PC-9 (cell line): Measurements from ENCODE around the gene PDE1C. TPM values are rescaled to one million over a fixed set of nuclear protein-coding genes. Genes with fewer than 3 reads are reported as not detected.

Experiments used
- BruUV-seq: library from RNA; stranded (reverse); fragments of 400-500 nt; replicated peaks from 2 replicates; lab custom pipeline; 2021; lab: Mats Ljungman, UMichigan
- CTCF ChIA-PET: fragments of 300-600 bp; sonication (Branson Sonifier 250); formaldehyde crosslinking; loops from one replicate; lab custom pipeline; 2022; ENCODE audit warnings: antibody characterized with exemption; lab: Charles Lee
- POLR2A ChIA-PET: fragments of 300-600 bp; sonication (Branson Sonifier 250); formaldehyde crosslinking; loops from one replicate; lab custom pipeline; 2022; ENCODE audit warnings: antibody characterized with exemption; ENCODE audit not compliant: unreplicated experiment; lab: Charles Lee
- DNase-seq, 2 experiments: peaks; one replicate each; pipeline versions ENCODE4 v3.0.0 to v3.0.0-alpha.2; 2015 to 2022; ENCODE audit warnings: mixed read lengths in 1 of 2
- H2AFZ ChIP-seq: fragments of 200-600 bp; sonication (generic); 2 replicates; pipeline ENCODE4 v1.8.1; 2017; ENCODE audit warnings: antibody characterized with exemption
- H3F3A ChIP-seq: fragments of 200-600 bp; sonication (generic); 2 replicates; pipeline ENCODE4 v1.8.1; 2017; ENCODE audit warnings: antibody characterized with exemption, mild to moderate bottlenecking, low read depth; ENCODE audit not compliant: insufficient read depth
- H3K27ac ChIP-seq: fragments of 200-600 bp; sonication (generic); 2 replicates; pipeline ENCODE4 v1.6.1; 2016; ENCODE audit warnings: mixed run types
- H3K27me3 ChIP-seq: fragments of 200-600 bp; sonication (generic); 2 replicates; pipeline ENCODE4 v1.6.1; 2016; ENCODE audit warnings: low read depth, mixed run types; ENCODE audit not compliant: insufficient read depth
- H3K36me3 ChIP-seq: fragments of 200-600 bp; sonication (generic); 2 replicates; pipeline ENCODE4 v1.6.1; 2016; ENCODE audit warnings: low read depth, mixed run types
- H3K4me1 ChIP-seq: fragments of 200-600 bp; sonication (generic); replicated peaks from 2 replicates; pipeline ENCODE4 v1.6.1; 2016; ENCODE audit warnings: mixed run types; ENCODE audit not compliant: insufficient read depth
- H3K4me2 ChIP-seq: fragments of 200-600 bp; sonication (generic); 2 replicates; pipeline ENCODE4 v1.6.1; 2017; ENCODE audit warnings: mixed run types
- H3K4me3 ChIP-seq: fragments of 200-600 bp; sonication (generic); 2 replicates; pipeline ENCODE4 v1.6.1; 2016; ENCODE audit warnings: mixed run types
- H3K79me2 ChIP-seq: fragments of 200-600 bp; sonication (generic); 2 replicates; pipeline ENCODE4 v1.6.1; 2017; ENCODE audit warnings: low read depth, mixed run types
- H3K9me2 ChIP-seq: fragments of 200-600 bp; sonication (generic); 2 replicates; pipeline ENCODE4 v1.8.1; 2017; ENCODE audit warnings: mild to moderate bottlenecking; ENCODE audit not compliant: insufficient read depth
- H3K9me3 ChIP-seq: fragments of 200-600 bp; sonication (generic); 2 replicates; pipeline ENCODE4 v1.8.1; 2016; ENCODE audit warnings: low read depth; ENCODE audit not compliant: insufficient read depth
- H4K20me1 ChIP-seq: fragments of 200-600 bp; sonication (generic); 2 replicates; pipeline ENCODE4 v1.8.1; 2017; ENCODE audit not compliant: insufficient read depth
- EZH2 ChIP-seq: fragments of 200-600 bp; sonication (generic); IDR thresholded peaks from 2 replicates; pipeline ENCODE4 v1.8.0; 2017; ENCODE audit warnings: antibody characterized with exemption, low read depth
- intact Hi-C: fragments of 100-400 bp; cut with micrococcal nuclease; formaldehyde crosslinking; loops from one replicate; pipeline ENCODE4 v1.10.0; 2022; ENCODE audit not compliant: unreplicated experiment
- total RNA-seq: library from RNA; stranded (reverse); gene quantifications from 2 replicates; pipeline ENCODE4 v1.2.3, GENCODE V29; 2021
- TF ChIP-seq, protein P1 (sequence below): fragments of 200-600 bp; sonication (generic); conservative IDR thresholded peaks from 2 replicates; pipeline ENCODE4 v1.6.1; 2017; ENCODE audit warnings: mixed run types, antibody characterized with exemption, mild to moderate bottlenecking, moderate library complexity

PDE1C gene
- total RNA-seq, 1 experiment from 2014 or later: 1.7 TPM

DNA sequence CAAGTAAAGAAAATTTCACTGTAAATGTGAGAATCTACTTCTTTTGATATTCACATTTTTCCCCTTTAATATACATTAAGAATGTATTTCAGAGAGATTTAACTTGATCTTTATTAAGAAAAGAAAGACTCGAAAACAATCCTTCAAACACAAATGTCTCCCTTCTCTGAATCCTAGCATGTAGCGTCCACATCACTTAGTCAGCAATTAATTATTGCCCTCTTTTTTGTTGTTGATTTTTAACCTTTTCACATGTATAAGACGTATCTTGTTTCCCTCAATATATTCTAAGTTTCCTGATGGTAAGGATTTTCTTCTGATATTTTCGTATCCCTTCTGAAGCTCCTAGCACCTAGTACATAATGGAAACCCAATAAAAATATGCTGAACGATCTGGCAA, 6.6 kb downstream of the PDE1C start:
- no peak for TF ChIP-seq EZH2
- TF ChIP-seq, protein P1, sequence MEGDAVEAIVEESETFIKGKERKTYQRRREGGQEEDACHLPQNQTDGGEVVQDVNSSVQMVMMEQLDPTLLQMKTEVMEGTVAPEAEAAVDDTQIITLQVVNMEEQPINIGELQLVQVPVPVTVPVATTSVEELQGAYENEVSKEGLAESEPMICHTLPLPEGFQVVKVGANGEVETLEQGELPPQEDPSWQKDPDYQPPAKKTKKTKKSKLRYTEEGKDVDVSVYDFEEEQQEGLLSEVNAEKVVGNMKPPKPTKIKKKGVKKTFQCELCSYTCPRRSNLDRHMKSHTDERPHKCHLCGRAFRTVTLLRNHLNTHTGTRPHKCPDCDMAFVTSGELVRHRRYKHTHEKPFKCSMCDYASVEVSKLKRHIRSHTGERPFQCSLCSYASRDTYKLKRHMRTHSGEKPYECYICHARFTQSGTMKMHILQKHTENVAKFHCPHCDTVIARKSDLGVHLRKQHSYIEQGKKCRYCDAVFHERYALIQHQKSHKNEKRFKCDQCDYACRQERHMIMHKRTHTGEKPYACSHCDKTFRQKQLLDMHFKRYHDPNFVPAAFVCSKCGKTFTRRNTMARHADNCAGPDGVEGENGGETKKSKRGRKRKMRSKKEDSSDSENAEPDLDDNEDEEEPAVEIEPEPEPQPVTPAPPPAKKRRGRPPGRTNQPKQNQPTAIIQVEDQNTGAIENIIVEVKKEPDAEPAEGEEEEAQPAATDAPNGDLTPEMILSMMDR: no peak
- H3K9me3 ChIP-seq: no peaks in the 10 kb centered on the region
- H3K4me2 ChIP-seq: no peak overlapping the region
- no peak overlapping the region for H3K4me3 ChIP-seq
- intact Hi-C loops: no loop called here
- no peaks in the 10 kb centered on the region for H3K79me2 ChIP-seq
- ChIA-PET POLR2A (no interaction called here), CTCF (no interaction called here)
- BruUV-seq: no TSS peak
- no peak overlapping the region for H2AFZ ChIP-seq
- H3K36me3 ChIP-seq: no peaks in the 10 kb centered on the region
- no peaks in the 10 kb centered on the region for H3F3A ChIP-seq
- H3K27me3 ChIP-seq: peaks cover 50% of the 10 kb centered on the region
- H3K27ac ChIP-seq: no peak overlapping the region
- no peak for DNase-seq
- H4K20me1 ChIP-seq: no peaks in the 10 kb centered on the region
- H3K4me1 ChIP-seq: no peaks in the 10 kb centered on the region
- H3K9me2 ChIP-seq: no peaks in the 10 kb centered on the region

DNA sequence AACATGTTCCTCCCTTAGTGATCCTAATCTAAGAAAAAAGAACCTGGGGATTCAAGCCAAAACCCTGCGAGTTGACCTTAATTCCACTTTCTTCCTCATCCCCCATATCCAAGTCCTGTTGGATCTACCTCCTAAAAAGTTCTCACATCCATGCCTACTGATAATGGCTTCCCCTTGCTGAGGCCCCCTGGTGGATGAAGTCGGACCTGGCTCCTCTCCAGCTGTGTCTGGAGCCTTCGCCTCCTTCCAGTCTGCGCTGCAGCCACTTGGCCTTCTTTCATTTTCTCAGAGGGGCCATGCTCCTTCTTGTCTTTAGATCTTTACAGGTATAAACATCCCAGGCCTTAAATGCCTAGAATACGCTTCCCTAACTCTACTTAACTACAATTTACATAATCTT, 8.1 kb downstream of the PDE1C start:
- Histone ChIP-seq H2AFZ (no peak overlapping the region), H3K9me3 (no peaks in the 10 kb centered on the region), H3K4me3 (no peak overlapping the region), H3F3A (no peaks in the 10 kb centered on the region), H3K79me2 (no peaks in the 10 kb centered on the region), H3K4me1 (no peaks in the 10 kb centered on the region), H3K9me2 (no peaks in the 10 kb centered on the region), H3K27ac (no peak overlapping the region), H4K20me1 (no peaks in the 10 kb centered on the region), H3K36me3 (no peaks in the 10 kb centered on the region), H3K4me2 (peak overlapping the region; percentile 15), H3K27me3 (peaks cover 53% of the 10 kb centered on the region)
- POLR2A ChIA-PET: no interaction called here
- no TSS peak for BruUV-seq
- DNase-seq: peak; percentile 31 to 35
- intact Hi-C loops: loop anchor here (1.0 kb wide), 1 partner anchor 318 kb away; no protein-coding TSS in a partner anchor
- TF ChIP-seq EZH2: no peak
- TF ChIP-seq, protein P1: peak; percentile 72
- CTCF ChIA-PET: no interaction called here

DNA sequence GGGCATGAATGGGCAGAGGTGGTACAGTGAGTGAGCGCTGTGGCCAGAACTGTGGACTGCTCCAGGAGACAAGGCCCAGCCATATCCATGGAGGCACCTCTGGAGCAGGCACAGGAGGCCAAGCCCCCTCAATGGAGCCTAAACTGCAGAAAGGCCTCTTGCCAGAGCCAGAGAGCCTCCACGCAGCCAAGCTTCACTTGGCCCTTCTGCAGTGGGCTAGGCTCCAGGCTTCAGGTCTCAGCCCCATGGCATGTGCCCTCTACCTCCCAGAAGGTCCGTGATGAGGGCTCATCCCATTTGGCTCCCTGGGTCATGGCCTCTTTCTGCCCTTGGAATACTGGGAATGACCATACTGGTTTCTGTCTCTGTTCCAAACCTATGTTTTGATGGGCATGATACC, 8.9 kb downstream of the PDE1C start:
- Histone ChIP-seq H3K27me3 (peaks cover 53% of the 10 kb centered on the region), H3F3A (no peaks in the 10 kb centered on the region), H3K79me2 (no peaks in the 10 kb centered on the region), H3K36me3 (no peaks in the 10 kb centered on the region), H3K9me2 (no peaks in the 10 kb centered on the region), H3K4me3 (no peak overlapping the region), H3K9me3 (no peaks in the 10 kb centered on the region), H3K27ac (no peak overlapping the region), H3K4me1 (no peaks in the 10 kb centered on the region), H4K20me1 (no peaks in the 10 kb centered on the region), H3K4me2 (no peak overlapping the region), H2AFZ (no peak overlapping the region)
- intact Hi-C loops: no loop called here
- peak in 1 of 2 experiments; percentile 27 for DNase-seq
- POLR2A ChIA-PET: no interaction called here
- no TSS peak for BruUV-seq
- no peak for TF ChIP-seq EZH2
- TF ChIP-seq, protein P1: no peak
- CTCF ChIA-PET: no interaction called here
